ENCODE data around the gene RBM8A.

DNA sequence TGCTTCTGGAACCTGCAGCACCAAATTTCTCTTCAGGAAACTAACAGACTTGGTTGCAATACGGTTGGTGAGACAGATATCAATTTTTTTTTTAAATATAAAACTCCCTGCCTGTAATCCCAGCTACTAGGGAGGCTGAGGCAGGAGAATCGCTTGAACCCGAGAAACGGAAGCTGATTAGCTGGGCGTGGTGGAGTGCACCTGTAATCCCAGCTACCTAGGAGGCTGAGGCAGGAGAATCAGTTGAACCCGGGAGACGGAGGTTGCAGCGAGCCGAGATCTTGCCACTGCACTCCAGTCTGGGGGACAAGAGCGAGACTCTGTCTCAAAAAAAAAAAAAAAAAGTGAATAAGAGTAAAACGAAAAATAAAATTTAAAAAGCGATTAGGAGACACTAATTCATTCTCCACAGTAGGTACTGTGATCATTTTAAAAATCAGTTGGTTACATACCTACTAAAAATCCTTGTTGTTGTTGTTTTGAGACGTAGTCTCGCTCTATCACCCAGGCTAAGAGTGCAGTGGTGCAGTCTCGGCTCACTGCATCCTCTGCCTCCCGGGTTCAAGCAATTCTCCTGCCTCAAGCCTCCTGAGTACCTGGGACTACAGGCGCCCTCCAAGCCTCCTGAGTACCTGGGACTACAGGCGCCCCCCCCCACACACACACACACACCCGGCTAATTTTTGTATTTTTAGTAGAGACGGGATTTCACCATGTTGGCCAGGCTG lies 796 bp upstream of the RBM8A start:
- TF ChIP-seq EZH2 (IDR thresholded peaks at IDR 0.05; ENCODE audit: insufficient read depth, low read length) = no peak
- TF ChIP-seq CTCF (IDR thresholded peaks at IDR 0.05; ENCODE audit: insufficient read depth, low read depth, low read length) = no peak

Data from astrocyte (in vitro differentiated cells and primary cell).